Activated CD8-positive, alpha-beta T cell treated with anti-CD3 and anti-CD28 coated beads, Interleukin-2, amount 10 ng/mL, durations not matched to agents 7 days and 5 days (primary cell): ENCODE measurements around the gene MUC15. TPM values are rescaled to one million over a fixed set of nuclear protein-coding genes. Genes with fewer than 3 reads are reported as not detected.

Source experiments
- ATAC-seq: fragments of 150-1000 bp; cut with Tn5 transposase; one replicate; pipeline ENCODE4 v1.10.0; 2021; ENCODE audit warnings: moderate library complexity
- CTCF ChIA-PET: fragments of 350-600 bp; sonication (Branson Sonifier 250); formaldehyde crosslinking; loops from one replicate; lab custom pipeline; 2021; ENCODE audit warnings: antibody characterized with exemption; lab: Charles Lee
- POLR2A ChIA-PET: fragments of 350-600 bp; sonication (Branson Sonifier 250); formaldehyde crosslinking; loops from one replicate; lab custom pipeline; 2021; ENCODE audit warnings: antibody characterized with exemption; lab: Charles Lee
- DNase-seq: peaks from one replicate; pipeline ENCODE4 v3.0.0-alpha.2; 2020
- H3K27ac Mint-ChIP-seq: one replicate; pipeline ENCODE4 v1.8.0; 2021; ENCODE audit warnings: mild to moderate bottlenecking, mixed read lengths
- H3K27me3 Mint-ChIP-seq: one replicate; pipeline ENCODE4 v1.8.0; 2021; ENCODE audit warnings: low read depth, mixed read lengths
- H3K36me3 Mint-ChIP-seq: one replicate; pipeline ENCODE4 v1.8.0; 2021; ENCODE audit warnings: low read depth, mixed read lengths
- H3K4me1 Mint-ChIP-seq: one replicate; pipeline ENCODE4 v1.8.0; 2021; ENCODE audit warnings: low read depth, mixed read lengths
- H3K4me3 Mint-ChIP-seq: one replicate; pipeline ENCODE4 v1.8.0; 2021; ENCODE audit warnings: mild to moderate bottlenecking, mixed read lengths
- H3K9me3 Mint-ChIP-seq: one replicate; pipeline ENCODE4 v1.8.0; 2022; ENCODE audit warnings: mixed read lengths; ENCODE audit not compliant: insufficient read depth
- total RNA-seq, 2 experiments: library from RNA; stranded (reverse); gene quantifications; one replicate each; pipeline ENCODE4 v1.2.3, GENCODE V29; 2021

MUC15 gene
- total RNA-seq, 2 experiments from 2014 or later, result not detected

- ATAC-seq (no peak), DNase-seq (no peak)
- ChIA-PET POLR2A (no interaction called here), CTCF (no interaction called here)
- Mint-ChIP-seq H3K9me3 (peaks cover 3% of the 10 kb centered on the region), H3K27me3 (no peaks in the 10 kb centered on the region), H3K4me1 (no peaks in the 10 kb centered on the region), H3K27ac (no peak overlapping the region), H3K4me3 (no peak overlapping the region), H3K36me3 (no peaks in the 10 kb centered on the region)
These were observed 13.9 kb downstream of the MUC15 start for GRCh38 chr11:26558190-26558589.

GRCh38 chr11:26557666-26558065 lies 14.4 kb downstream of the MUC15 start:
- peaks cover 3% of the 10 kb centered on the region for H3K9me3 Mint-ChIP-seq
- no peaks in the 10 kb centered on the region for H3K36me3 Mint-ChIP-seq
- ChIA-PET CTCF (no interaction called here), POLR2A (no interaction called here)
- H3K4me3 Mint-ChIP-seq, result no peak overlapping the region
- ATAC-seq (no peak), DNase-seq (no peak)
- no peaks in the 10 kb centered on the region for H3K27me3 Mint-ChIP-seq
- H3K4me1 Mint-ChIP-seq, result no peaks in the 10 kb centered on the region
- no peak overlapping the region for H3K27ac Mint-ChIP-seq

GRCh38 chr11:26556582-26556981 lies 15.5 kb downstream of the MUC15 start:
- H3K27me3 Mint-ChIP-seq, result no peaks in the 10 kb centered on the region
- no peaks in the 10 kb centered on the region for H3K4me1 Mint-ChIP-seq
- CTCF ChIA-PET, result no interaction called here
- H3K36me3 Mint-ChIP-seq, result no peaks in the 10 kb centered on the region
- DNase-seq (no peak), ATAC-seq (no peak)
- H3K4me3 Mint-ChIP-seq, result no peak overlapping the region
- H3K27ac Mint-ChIP-seq, result no peak overlapping the region
- POLR2A ChIA-PET, result no interaction called here
- H3K9me3 Mint-ChIP-seq, result peaks cover 3% of the 10 kb centered on the region

GRCh38 chr11:26554455-26554854 lies 17.6 kb downstream of the MUC15 start:
- POLR2A ChIA-PET, result no interaction called here
- no peak overlapping the region for H3K27ac Mint-ChIP-seq
- DNase-seq, result no peak
- ATAC-seq, result no peak
- H3K4me3 Mint-ChIP-seq, result no peak overlapping the region
- H3K4me1 Mint-ChIP-seq, result no peaks in the 10 kb centered on the region
- no peaks in the 10 kb centered on the region for H3K27me3 Mint-ChIP-seq
- CTCF ChIA-PET, result no interaction called here
- H3K9me3 Mint-ChIP-seq, result peaks cover 3% of the 10 kb centered on the region
- no peaks in the 10 kb centered on the region for H3K36me3 Mint-ChIP-seq

GRCh38 chr11:26553182-26553581 lies 18.9 kb downstream of the MUC15 start:
- no peaks in the 10 kb centered on the region for H3K27me3 Mint-ChIP-seq
- no peak for ATAC-seq
- H3K4me1 Mint-ChIP-seq, result no peaks in the 10 kb centered on the region
- H3K9me3 Mint-ChIP-seq, result peaks cover 3% of the 10 kb centered on the region
- POLR2A ChIA-PET, result no interaction called here
- H3K36me3 Mint-ChIP-seq, result no peaks in the 10 kb centered on the region
- no peak overlapping the region for H3K4me3 Mint-ChIP-seq
- CTCF ChIA-PET, result no interaction called here
- no peak overlapping the region for H3K27ac Mint-ChIP-seq
- no peak for DNase-seq

- Mint-ChIP-seq H3K4me3 (no peak overlapping the region), H3K27ac (no peak overlapping the region), H3K4me1 (no peaks in the 10 kb centered on the region), H3K36me3 (no peaks in the 10 kb centered on the region), H3K9me3 (peaks cover 3% of the 10 kb centered on the region), H3K27me3 (no peaks in the 10 kb centered on the region)
- DNase-seq (no peak), ATAC-seq (no peak)
- ChIA-PET POLR2A (no interaction called here), CTCF (no interaction called here)
These were observed 20.8 kb downstream of the MUC15 start for GRCh38 chr11:26551186-26551801.

GRCh38 chr11:26550022-26550421 lies 22.0 kb downstream of the MUC15 start:
- ATAC-seq, result no peak
- Mint-ChIP-seq H3K4me3 (no peak overlapping the region), H3K36me3 (no peaks in the 10 kb centered on the region), H3K27me3 (no peaks in the 10 kb centered on the region), H3K4me1 (no peaks in the 10 kb centered on the region), H3K9me3 (peaks cover 3% of the 10 kb centered on the region), H3K27ac (no peak overlapping the region)
- ChIA-PET POLR2A (no interaction called here), CTCF (no interaction called here)
- DNase-seq, result no peak

GRCh38 chr11:26549176-26549575 lies 22.9 kb downstream of the MUC15 start:
- CTCF ChIA-PET, result no interaction called here
- ATAC-seq (no peak), DNase-seq (no peak)
- Mint-ChIP-seq H3K4me1 (no peaks in the 10 kb centered on the region), H3K9me3 (peaks cover 3% of the 10 kb centered on the region), H3K27ac (no peak overlapping the region), H3K4me3 (no peak overlapping the region), H3K27me3 (no peaks in the 10 kb centered on the region), H3K36me3 (no peaks in the 10 kb centered on the region)
- POLR2A ChIA-PET, result no interaction called here

GRCh38 chr11:26541870-26542269 lies 30.2 kb downstream of the MUC15 start:
- Mint-ChIP-seq H3K27ac (no peak overlapping the region), H3K27me3 (no peaks in the 10 kb centered on the region), H3K4me3 (no peak overlapping the region), H3K4me1 (no peaks in the 10 kb centered on the region), H3K36me3 (no peaks in the 10 kb centered on the region), H3K9me3 (peaks cover 11% of the 10 kb centered on the region)
- ChIA-PET CTCF (no interaction called here), POLR2A (no interaction called here)
- no peak for DNase-seq
- no peak for ATAC-seq

GRCh38 chr11:26539517-26539916 lies 32.5 kb downstream of the MUC15 start:
- ATAC-seq, result no peak
- H3K4me3 Mint-ChIP-seq, result no peak overlapping the region
- no peak for DNase-seq
- ChIA-PET POLR2A (no interaction called here), CTCF (no interaction called here)
- no peak overlapping the region for H3K27ac Mint-ChIP-seq
- H3K36me3 Mint-ChIP-seq, result no peaks in the 10 kb centered on the region
- peaks cover 11% of the 10 kb centered on the region for H3K9me3 Mint-ChIP-seq
- no peaks in the 10 kb centered on the region for H3K4me1 Mint-ChIP-seq
- H3K27me3 Mint-ChIP-seq, result no peaks in the 10 kb centered on the region

GRCh38 chr11:26537341-26537740 lies 34.7 kb downstream of the MUC15 start:
- Mint-ChIP-seq H3K9me3 (peaks cover 8% of the 10 kb centered on the region), H3K27me3 (no peaks in the 10 kb centered on the region), H3K4me3 (no peak overlapping the region), H3K36me3 (no peaks in the 10 kb centered on the region), H3K4me1 (no peaks in the 10 kb centered on the region), H3K27ac (no peak overlapping the region)
- POLR2A ChIA-PET, result no interaction called here
- DNase-seq, result no peak
- CTCF ChIA-PET, result no interaction called here
- ATAC-seq, result no peak

GRCh38 chr11:26527685-26528084 lies 44.4 kb downstream of the MUC15 start:
- Mint-ChIP-seq H3K9me3 (no peaks in the 10 kb centered on the region), H3K36me3 (no peaks in the 10 kb centered on the region), H3K27me3 (no peaks in the 10 kb centered on the region), H3K4me3 (no peak overlapping the region), H3K27ac (no peak overlapping the region), H3K4me1 (no peaks in the 10 kb centered on the region)
- no peak for ATAC-seq
- POLR2A ChIA-PET, result no interaction called here
- CTCF ChIA-PET, result no interaction called here
- no peak for DNase-seq
